Astrocyte of the cerebellum (primary cell): Measurements from ENCODE around the gene ITGAL.
A peak's percentile ranks its signal among the peaks of the same experiment; 100 is the strongest.
"Not testable (repeated sequence)": the region's sequence is repeated elsewhere in the genome, so short reads cannot be mapped to it uniquely, and the experiment has no call there.

ENCODE experiments used
- DNase-seq: peaks from one replicate; pipeline ENCODE4 v3.0.0-alpha.2; 2011; ENCODE audit warnings: low read depth
- H3K4me3 ChIP-seq: 2 replicates; pipeline ENCODE4 v1.5.1; 2011; ENCODE audit warnings: mild to moderate bottlenecking, low read depth, low read length, moderate library complexity
- in situ Hi-C: cut with HindIII; loops from 2 replicates; pipeline ENCODE4 v1.10.0; 2017; ENCODE audit warnings: low sequenced_read_pairs
- TF ChIP-seq, protein P1 (sequence below): IDR thresholded peaks from 2 replicates; pipeline ENCODE4 v1.5.1; 2012; ENCODE audit warnings: low read length, low read depth, moderate library complexity, mild to moderate bottlenecking; ENCODE audit errors: missing control alignments

ITGAL gene

DNA sequence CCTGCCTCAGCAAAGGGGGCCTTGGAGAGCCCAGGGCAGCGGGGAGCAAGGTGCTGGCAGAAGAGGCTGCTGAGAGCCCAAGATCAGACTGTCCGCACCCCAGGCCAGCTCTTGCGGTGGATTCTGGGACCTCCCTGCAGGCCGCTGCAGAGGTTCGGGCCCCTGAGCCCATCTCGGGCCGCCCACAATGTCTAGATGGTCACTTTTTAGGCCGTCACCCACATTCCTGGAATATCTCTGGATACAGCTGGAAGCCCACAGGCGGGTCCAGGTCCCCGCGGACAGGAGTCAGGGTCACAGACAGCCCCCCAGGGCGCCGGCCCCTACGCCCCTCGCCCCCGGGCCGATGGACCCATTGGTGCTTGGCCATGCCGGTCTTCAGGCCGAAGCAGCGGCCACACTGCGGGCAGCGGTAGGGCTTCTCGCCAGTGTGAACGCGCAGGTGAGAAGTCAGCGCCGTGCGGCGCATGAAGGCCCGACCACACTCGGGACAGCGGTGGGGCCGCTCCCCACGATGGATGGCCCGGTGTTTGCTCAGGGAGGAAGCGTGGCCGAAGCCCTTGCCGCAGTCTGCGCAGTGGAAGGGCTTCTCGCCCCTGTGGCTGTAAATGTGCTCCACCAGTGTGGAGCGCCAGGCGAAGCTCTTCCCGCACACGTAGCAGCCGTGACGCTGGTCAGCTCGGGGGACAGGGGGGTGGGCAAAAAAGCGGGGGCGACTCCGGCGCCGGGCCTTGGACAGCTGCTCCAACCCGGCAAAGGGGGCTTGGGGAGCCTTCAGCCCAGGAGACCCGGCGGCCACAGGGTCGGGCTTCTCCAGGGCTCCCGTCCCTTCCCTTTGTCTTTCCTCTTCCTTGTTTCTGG lies 60.0 kb downstream of the ITGAL start:
- no peak overlapping the region for H3K4me3 ChIP-seq
- in situ Hi-C loops = no loop called here
- no peak for DNase-seq
- TF ChIP-seq, protein P1, sequence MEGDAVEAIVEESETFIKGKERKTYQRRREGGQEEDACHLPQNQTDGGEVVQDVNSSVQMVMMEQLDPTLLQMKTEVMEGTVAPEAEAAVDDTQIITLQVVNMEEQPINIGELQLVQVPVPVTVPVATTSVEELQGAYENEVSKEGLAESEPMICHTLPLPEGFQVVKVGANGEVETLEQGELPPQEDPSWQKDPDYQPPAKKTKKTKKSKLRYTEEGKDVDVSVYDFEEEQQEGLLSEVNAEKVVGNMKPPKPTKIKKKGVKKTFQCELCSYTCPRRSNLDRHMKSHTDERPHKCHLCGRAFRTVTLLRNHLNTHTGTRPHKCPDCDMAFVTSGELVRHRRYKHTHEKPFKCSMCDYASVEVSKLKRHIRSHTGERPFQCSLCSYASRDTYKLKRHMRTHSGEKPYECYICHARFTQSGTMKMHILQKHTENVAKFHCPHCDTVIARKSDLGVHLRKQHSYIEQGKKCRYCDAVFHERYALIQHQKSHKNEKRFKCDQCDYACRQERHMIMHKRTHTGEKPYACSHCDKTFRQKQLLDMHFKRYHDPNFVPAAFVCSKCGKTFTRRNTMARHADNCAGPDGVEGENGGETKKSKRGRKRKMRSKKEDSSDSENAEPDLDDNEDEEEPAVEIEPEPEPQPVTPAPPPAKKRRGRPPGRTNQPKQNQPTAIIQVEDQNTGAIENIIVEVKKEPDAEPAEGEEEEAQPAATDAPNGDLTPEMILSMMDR = no peak

DNA sequence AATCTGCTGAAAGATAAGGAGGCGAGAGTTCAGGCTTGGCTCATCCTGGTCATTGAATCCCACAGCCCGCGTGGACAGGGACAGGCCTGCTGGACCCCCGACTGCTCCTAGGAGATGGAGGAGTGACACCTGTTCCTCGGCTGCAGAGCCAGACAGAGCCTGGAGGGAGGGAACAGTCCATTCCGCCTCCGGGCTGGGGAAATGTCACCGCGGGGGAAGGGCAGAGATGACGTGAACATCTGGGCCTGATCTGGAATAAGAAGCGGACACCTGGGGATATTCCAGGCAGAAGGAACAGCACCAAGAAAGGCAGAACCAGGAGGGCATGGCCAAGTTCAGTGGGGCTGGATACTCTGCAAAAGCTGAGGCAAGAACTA lies 60.6 kb downstream of the ITGAL start:
- DNase-seq = no peak
- H3K4me3 ChIP-seq = no peak overlapping the region
- TF ChIP-seq, protein P1 = no peak
- in situ Hi-C loops = no loop called here

DNA sequence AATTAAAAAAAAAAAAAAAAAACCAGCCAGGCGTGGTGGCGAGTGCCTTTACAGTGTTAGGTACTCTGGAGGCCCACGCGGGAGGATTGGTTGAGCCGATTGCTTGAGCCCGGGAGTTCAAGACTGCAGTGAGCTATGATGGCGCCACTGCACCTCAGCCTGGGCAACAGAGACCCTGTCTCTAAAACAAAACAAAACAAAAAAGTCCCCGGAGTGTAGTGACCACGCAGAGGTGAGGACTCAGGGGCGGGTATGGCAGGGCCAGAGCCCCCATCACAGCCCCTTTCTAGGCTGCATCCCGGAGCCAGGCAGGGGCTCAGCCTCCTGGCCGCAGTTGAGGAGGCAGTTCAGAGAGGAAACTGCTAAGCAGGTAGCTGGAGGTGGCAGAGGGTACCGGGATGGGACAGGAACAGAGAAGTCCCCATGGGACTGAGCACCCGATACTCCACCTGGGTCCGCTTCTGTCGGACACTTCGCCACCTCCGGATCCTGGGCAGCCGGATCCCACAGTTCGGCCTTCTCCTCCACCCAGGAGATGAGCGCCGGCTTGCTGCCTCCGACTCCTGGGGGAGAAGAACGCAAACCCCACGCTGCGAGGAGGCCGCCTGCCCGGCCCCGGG lies 61.3 kb downstream of the ITGAL start:
- H3K4me3 ChIP-seq = peak overlapping the region; percentile 53
- no peak for DNase-seq
- TF ChIP-seq, protein P1 = no peak
- in situ Hi-C loops = no loop called here

DNA sequence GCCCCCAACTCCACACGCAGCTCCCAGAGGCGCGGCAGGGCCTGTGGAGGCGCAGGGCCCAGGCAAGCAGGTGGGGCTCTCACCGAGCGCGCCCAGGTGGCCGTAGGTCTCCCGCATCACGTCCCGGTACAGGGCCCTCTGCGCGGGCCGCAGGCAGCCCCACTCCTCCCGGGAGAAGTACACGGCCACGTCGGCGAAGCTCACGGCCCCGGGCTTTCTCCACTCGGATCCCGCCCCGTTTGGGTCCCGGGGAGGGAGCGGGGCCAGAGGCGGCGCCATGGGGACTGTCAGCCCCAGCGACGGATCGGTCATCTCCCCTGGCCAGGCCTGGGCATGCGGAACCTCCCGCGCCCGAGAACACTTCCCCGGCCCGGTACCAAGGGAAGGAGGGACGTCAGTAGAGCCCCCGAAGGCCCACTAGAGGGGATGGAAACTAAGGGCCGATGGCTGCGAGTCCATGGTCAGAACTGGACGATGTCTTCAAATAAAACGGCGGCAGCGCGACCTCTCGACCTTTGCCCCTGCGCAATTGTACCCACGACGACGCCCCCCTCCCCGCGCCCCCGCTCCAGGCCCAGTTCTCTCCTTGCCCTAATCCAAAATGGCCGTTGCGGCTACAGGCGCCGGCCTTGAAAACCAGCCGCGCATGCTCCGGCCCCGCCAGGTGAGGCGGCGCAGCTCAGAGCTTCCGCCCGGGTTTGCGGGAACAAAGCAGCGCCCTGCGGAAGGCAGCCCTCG lies 62.0 kb downstream of the ITGAL start, which contains the start of gene ZNF747:
ZNF747 (minus strand) TSS at position 491 of the 738 bp plus-strand sequence; CDS start at position 312, 179 bp downstream.
- DNase-seq = peak; percentile 41
- TF ChIP-seq, protein P1 = no peak
- H3K4me3 ChIP-seq = peak within 1 kb of the TSS; percentile 53
- in situ Hi-C loops = no loop called here

DNA sequence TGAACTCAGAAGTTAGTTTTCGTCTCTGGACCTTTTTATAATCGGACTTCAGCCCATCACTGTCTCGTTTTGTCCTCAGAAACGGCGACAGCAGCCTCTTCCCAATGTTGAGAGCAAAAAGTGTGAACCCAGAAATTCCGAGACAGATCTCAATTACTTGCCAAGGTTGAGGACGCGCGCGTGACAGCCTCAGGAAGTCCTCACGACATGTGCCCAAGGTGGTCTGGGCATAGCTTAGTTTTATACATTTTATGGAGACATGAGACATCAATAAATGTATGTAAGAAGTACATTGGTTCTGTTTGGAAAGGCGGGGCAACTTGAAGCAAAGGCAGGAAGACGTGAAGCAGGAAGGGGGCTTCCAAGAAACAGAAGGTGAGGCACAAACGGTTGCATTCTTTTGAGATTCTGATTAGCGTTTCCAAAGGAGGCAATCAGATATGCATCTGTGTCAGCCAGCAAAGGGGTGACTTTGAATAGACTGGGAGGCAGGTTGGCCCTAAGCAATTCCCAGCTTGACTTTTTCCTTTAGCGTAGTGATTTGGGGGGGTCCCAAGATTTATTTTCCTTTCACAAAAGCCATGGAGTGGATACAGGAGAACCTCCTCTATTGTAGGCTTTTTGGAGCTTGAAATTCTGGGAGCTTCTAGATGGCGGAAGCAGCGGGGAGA lies 62.7 kb downstream of the ITGAL start:
- TF ChIP-seq, protein P1 = no peak
- in situ Hi-C loops = no loop called here
- H3K4me3 ChIP-seq = peak overlapping the region; percentile 53
- no peak for DNase-seq

DNA sequence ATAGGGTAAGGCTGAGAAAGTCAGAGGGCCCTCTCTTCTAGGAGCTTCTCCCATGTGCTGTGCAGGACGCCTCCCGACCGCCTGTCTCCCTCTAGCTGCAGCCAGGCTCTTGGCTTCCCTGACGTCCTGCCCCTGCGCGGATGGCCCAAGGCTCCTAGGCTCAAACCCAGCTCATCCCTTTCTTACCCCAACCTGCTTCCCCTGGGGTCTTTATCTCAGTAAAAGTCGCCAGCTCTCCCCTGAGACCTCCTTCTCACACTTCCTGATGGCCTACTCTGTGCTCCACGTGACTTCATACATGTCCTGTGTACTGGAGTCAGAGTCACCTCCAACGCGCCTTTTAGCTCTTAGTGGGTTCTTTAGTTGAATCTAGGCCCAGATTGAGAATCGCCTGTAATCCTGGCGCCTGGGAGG lies 63.2 kb downstream of the ITGAL start:
- TF ChIP-seq, protein P1 = peak; percentile 69
- peak overlapping the region; percentile 53 for H3K4me3 ChIP-seq
- in situ Hi-C loops = no loop called here
- no peak for DNase-seq

DNA sequence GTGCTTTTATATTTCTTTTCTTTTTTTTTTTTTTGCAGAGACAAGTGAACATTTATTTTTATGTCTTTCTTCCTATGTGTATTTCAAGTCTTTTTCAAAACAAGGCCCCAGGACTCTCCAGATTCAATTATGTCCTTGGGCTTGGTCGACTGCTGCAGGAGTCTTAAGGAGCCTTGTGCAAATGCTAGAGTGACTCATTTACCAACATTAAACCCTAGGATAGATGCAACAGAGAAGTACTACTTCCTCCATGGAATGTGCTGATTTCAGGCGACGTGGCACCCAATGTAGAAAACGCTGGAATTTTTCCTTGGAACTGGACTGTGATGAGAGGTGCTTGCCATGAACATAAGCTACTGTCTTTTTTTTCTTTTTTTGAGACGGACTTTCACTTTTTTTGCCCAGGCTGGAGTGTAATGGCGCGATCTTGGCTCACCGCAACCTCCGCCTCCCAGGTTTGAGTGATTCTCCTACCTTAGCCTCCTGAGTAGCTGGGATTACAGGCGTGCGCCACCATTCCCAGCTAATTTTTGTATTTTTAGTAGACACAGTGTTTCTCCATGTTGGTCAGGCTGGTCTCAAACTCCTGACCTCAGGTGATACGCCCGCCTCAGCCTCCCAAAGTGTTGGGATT lies 64.0 kb downstream of the ITGAL start:
- DNase-seq, in situ Hi-C loops, H3K4me3 ChIP-seq: not testable (repeated sequence)
